ACC112 (cell line): ENCODE data around the gene RTN3.

Source experiments
- H2AFZ ChIP-seq: fragments of 200-600 bp; sonication (generic); one replicate; pipeline ENCODE4 v1.6.0; 2017; ENCODE audit warnings: antibody characterized with exemption, low read length; ENCODE audit not compliant: unreplicated experiment
- H3K27ac ChIP-seq: fragments of 200-600 bp; sonication (generic); 2 replicates; pipeline ENCODE4 v1.5.1; 2014; ENCODE audit warnings: low read depth, mild to moderate bottlenecking, antibody characterized with exemption, low read length, moderate library complexity
- H3K27me3 ChIP-seq: fragments of 200-600 bp; sonication (generic); 2 replicates; pipeline ENCODE4 v1.6.1; 2014; ENCODE audit warnings: mild to moderate bottlenecking, antibody characterized with exemption, low read length, moderate library complexity, mixed read lengths; ENCODE audit not compliant: insufficient read depth
- H3K36me3 ChIP-seq: fragments of 200-600 bp; sonication (generic); 2 replicates; pipeline ENCODE4 v1.6.1; 2016; ENCODE audit warnings: mild to moderate bottlenecking, antibody characterized with exemption, low read length, moderate library complexity, mixed read lengths; ENCODE audit not compliant: insufficient read depth
- H3K4me1 ChIP-seq: fragments of 200-600 bp; sonication (generic); one replicate; pipeline ENCODE4 v1.6.1; 2016; ENCODE audit warnings: low read length, mixed read lengths; ENCODE audit not compliant: insufficient read depth, unreplicated experiment, control insufficient read depth
- H3K4me3 ChIP-seq: fragments of 200-600 bp; sonication (generic); 2 replicates; pipeline ENCODE4 v1.5.1; 2014; ENCODE audit warnings: mild to moderate bottlenecking, low read depth, low read length
- H3K79me2 ChIP-seq: fragments of 200-600 bp; sonication (generic); one replicate; pipeline ENCODE4 v1.6.0; 2016; ENCODE audit warnings: low read length; ENCODE audit not compliant: control insufficient read depth, unreplicated experiment, insufficient read depth

The RTN3 gene

GRCh38 chr11:63710476-63711217, 29.3 kb downstream of the RTN3 start:
- Histone ChIP-seq H3K4me1 (peaks cover 33% of the 10 kb centered on the region), H2AFZ (no peak overlapping the region), H3K36me3 (no peaks in the 10 kb centered on the region), H3K27ac (peak overlapping the region; percentile 56), H3K4me3 (no peak overlapping the region), H3K27me3 (no peaks in the 10 kb centered on the region), H3K79me2 (peaks cover 56% of the 10 kb centered on the region)

GRCh38 chr11:63711838-63712237, 30.5 kb downstream of the RTN3 start:
- H3K4me1 ChIP-seq: peaks cover 36% of the 10 kb centered on the region
- H3K4me3 ChIP-seq: no peak overlapping the region
- H3K27me3 ChIP-seq: no peaks in the 10 kb centered on the region
- H2AFZ ChIP-seq: no peak overlapping the region
- H3K36me3 ChIP-seq: no peaks in the 10 kb centered on the region
- H3K27ac ChIP-seq: no peak overlapping the region
- peaks cover 55% of the 10 kb centered on the region for H3K79me2 ChIP-seq

- Histone ChIP-seq H2AFZ (no peak overlapping the region), H3K27ac (no peak overlapping the region), H3K36me3 (no peaks in the 10 kb centered on the region), H3K4me3 (no peak overlapping the region), H3K4me1 (peaks cover 31% of the 10 kb centered on the region), H3K27me3 (no peaks in the 10 kb centered on the region), H3K79me2 (peaks cover 50% of the 10 kb centered on the region)
These were observed 32.5 kb downstream of the RTN3 start for GRCh38 chr11:63713766-63714165.

- H3K27ac ChIP-seq: no peak overlapping the region
- H3K79me2 ChIP-seq: peaks cover 38% of the 10 kb centered on the region
- H3K36me3 ChIP-seq: no peaks in the 10 kb centered on the region; the same call in 1 of the 2 replicates
- H2AFZ ChIP-seq: no peak overlapping the region
- peaks cover 17% of the 10 kb centered on the region for H3K4me1 ChIP-seq
- no peaks in the 10 kb centered on the region for H3K27me3 ChIP-seq
- no peak overlapping the region for H3K4me3 ChIP-seq
These were observed 34.7 kb downstream of the RTN3 start for GRCh38 chr11:63716046-63716445.

- Histone ChIP-seq H3K4me1 (peaks cover 17% of the 10 kb centered on the region), H3K27me3 (no peaks in the 10 kb centered on the region), H3K27ac (no peak overlapping the region), H2AFZ (no peak overlapping the region), H3K4me3 (no peak overlapping the region), H3K79me2 (peaks cover 22% of the 10 kb centered on the region), H3K36me3 (no peaks in the 10 kb centered on the region; the same call in 1 of the 2 replicates)
These were observed 37.7 kb downstream of the RTN3 start for GRCh38 chr11:63719001-63719400.

- Histone ChIP-seq H3K4me1 (peaks cover 17% of the 10 kb centered on the region), H3K4me3 (no peak overlapping the region), H2AFZ (no peak overlapping the region), H3K27me3 (no peaks in the 10 kb centered on the region), H3K27ac (no peak overlapping the region), H3K36me3 (no peaks in the 10 kb centered on the region; the same call in 1 of the 2 replicates), H3K79me2 (peaks cover 15% of the 10 kb centered on the region)
These were observed 38.7 kb downstream of the RTN3 start for GRCh38 chr11:63719987-63720386.

GRCh38 chr11:63720611-63721010, 39.3 kb downstream of the RTN3 start:
- peaks cover 11% of the 10 kb centered on the region for H3K4me1 ChIP-seq
- H2AFZ ChIP-seq: no peak overlapping the region
- H3K27me3 ChIP-seq: no peaks in the 10 kb centered on the region
- no peak overlapping the region for H3K27ac ChIP-seq
- H3K36me3 ChIP-seq: no peaks in the 10 kb centered on the region; the same call in 1 of the 2 replicates
- peaks cover 13% of the 10 kb centered on the region for H3K79me2 ChIP-seq
- H3K4me3 ChIP-seq: no peak overlapping the region

GRCh38 chr11:63729326-63729725, 48.0 kb downstream of the RTN3 start:
- no peaks in the 10 kb centered on the region for H3K4me1 ChIP-seq
- H3K36me3 ChIP-seq: no peaks in the 10 kb centered on the region
- H3K79me2 ChIP-seq: peaks cover 9% of the 10 kb centered on the region
- no peak overlapping the region for H3K4me3 ChIP-seq
- no peaks in the 10 kb centered on the region for H3K27me3 ChIP-seq
- H3K27ac ChIP-seq: no peak overlapping the region
- no peak overlapping the region for H2AFZ ChIP-seq

GRCh38 chr11:63736864-63737263, 55.6 kb downstream of the RTN3 start:
- peaks cover 4% of the 10 kb centered on the region for H3K79me2 ChIP-seq
- H3K4me1 ChIP-seq: peaks cover 6% of the 10 kb centered on the region
- no peak overlapping the region for H2AFZ ChIP-seq
- no peak overlapping the region for H3K27ac ChIP-seq
- no peak overlapping the region for H3K4me3 ChIP-seq
- no peaks in the 10 kb centered on the region for H3K27me3 ChIP-seq
- no peaks in the 10 kb centered on the region for H3K36me3 ChIP-seq

GRCh38 chr11:63737718-63738117, 56.4 kb downstream of the RTN3 start:
- Histone ChIP-seq H3K27ac (no peak overlapping the region), H3K4me3 (no peak overlapping the region), H3K36me3 (no peaks in the 10 kb centered on the region), H3K27me3 (no peaks in the 10 kb centered on the region), H3K4me1 (peaks cover 6% of the 10 kb centered on the region), H3K79me2 (peaks cover 4% of the 10 kb centered on the region), H2AFZ (no peak overlapping the region)

- Histone ChIP-seq H3K27me3 (no peaks in the 10 kb centered on the region), H3K4me3 (no peak overlapping the region), H3K36me3 (no peaks in the 10 kb centered on the region), H3K79me2 (peaks cover 4% of the 10 kb centered on the region), H3K4me1 (peaks cover 6% of the 10 kb centered on the region), H2AFZ (peak overlapping the region; percentile 15), H3K27ac (no peak overlapping the region)
These were observed 57.5 kb downstream of the RTN3 start for GRCh38 chr11:63738720-63739360.
